ENCODE measurements around the gene CRK. TPM values are rescaled to one million over a fixed set of nuclear protein-coding genes. Genes with fewer than 3 reads are reported as not detected.
A peak's percentile ranks its signal among the peaks of the same experiment; 100 is the strongest.

The CRK gene
- total and polyA plus RNA-seq, 10 of the 15 experiments (the other 5 are each of a cell fraction or from before 2014, with no cell fraction given), result 11.1 to 23.8 (median 20.5) TPM

DNA sequence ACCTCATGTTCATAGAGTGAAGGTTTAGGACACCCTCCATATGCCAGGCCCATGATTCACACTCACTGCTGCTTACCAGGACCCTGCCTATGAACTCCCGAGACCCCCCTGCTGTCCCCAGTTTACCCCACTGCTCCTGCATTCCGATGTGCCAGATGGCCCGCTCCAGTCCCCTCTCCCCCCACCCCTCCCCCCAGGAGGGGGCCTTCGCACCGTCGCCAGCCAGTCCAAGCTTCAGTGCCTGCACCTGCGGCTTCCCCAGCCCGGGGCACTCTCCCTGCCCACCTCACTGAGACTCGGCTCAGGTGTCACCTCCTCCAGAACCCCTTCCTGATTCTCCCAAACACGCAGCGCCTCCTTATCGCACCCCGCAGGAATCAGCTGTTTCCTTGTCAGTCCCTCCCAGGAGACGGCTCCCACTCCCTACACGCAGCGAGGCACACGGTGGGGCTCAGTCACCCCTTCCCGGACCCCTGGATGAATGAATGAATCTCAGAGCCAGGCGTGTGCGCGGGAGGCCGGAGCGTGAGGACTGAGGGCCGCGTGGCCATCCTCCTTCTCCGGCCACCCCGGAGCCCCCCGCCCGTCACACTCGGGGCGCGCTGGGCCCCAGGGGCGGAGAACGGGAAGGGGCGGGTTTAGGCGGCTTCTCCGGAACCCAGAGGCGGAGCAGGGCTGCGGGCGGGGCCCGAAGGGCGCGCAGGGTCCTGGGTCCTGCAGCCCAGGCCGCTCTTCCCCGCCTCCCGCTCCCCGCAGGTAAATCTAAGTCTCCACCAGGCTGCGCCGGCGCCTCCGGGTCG lies 34.8 kb upstream of the CRK start (continued):
- TF ChIP-seq MYB (IDR thresholded peaks at IDR 0.05; ENCODE audit: borderline replicate concordance, low read depth, low read length), result no peak
- no peak for TF ChIP-seq TBL1XR1 (IDR thresholded peaks at IDR 0.05; ENCODE audit: low read depth, low read length)
- no peak for TF ChIP-seq RAD51 (IDR thresholded peaks at IDR 0.05)
- TF ChIP-seq, protein P1, sequence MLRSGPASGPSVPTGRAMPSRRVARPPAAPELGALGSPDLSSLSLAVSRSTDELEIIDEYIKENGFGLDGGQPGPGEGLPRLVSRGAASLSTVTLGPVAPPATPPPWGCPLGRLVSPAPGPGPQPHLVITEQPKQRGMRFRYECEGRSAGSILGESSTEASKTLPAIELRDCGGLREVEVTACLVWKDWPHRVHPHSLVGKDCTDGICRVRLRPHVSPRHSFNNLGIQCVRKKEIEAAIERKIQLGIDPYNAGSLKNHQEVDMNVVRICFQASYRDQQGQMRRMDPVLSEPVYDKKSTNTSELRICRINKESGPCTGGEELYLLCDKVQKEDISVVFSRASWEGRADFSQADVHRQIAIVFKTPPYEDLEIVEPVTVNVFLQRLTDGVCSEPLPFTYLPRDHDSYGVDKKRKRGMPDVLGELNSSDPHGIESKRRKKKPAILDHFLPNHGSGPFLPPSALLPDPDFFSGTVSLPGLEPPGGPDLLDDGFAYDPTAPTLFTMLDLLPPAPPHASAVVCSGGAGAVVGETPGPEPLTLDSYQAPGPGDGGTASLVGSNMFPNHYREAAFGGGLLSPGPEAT (IDR thresholded peaks at IDR 0.05; ENCODE audit: low read depth), result peak; percentile 32; the same call in 1 of the 2 replicates
- no peak for TF ChIP-seq POU2F2 (IDR thresholded peaks at IDR 0.05; ENCODE audit: borderline replicate concordance, low read depth, low read length)
- TF ChIP-seq JUND (IDR thresholded peaks at IDR 0.05; ENCODE audit: low read depth, low read length), result no peak
- TF ChIP-seq SREBF2 (IDR thresholded peaks at IDR 0.05; ENCODE audit: low read length), result no peak
- TF ChIP-seq EZH2 (IDR thresholded peaks at IDR 0.05; ENCODE audit: borderline replicate concordance, control insufficient read depth, low read depth, low read length), result no peak
- TF ChIP-seq, protein P2, sequence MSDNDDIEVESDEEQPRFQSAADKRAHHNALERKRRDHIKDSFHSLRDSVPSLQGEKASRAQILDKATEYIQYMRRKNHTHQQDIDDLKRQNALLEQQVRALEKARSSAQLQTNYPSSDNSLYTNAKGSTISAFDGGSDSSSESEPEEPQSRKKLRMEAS (IDR thresholded peaks at IDR 0.05; ENCODE audit: low read depth, low read length), result peak; percentile 11; the same call in 1 of the 2 replicates
- no peak for TF ChIP-seq NR2C2 (IDR thresholded peaks at IDR 0.05; ENCODE audit: borderline replicate concordance, control insufficient read depth, insufficient read length, low read depth)
- no peak for TF ChIP-seq GABPA (IDR thresholded peaks at IDR 0.05; ENCODE audit: low read depth)
- TF ChIP-seq, protein P3, sequence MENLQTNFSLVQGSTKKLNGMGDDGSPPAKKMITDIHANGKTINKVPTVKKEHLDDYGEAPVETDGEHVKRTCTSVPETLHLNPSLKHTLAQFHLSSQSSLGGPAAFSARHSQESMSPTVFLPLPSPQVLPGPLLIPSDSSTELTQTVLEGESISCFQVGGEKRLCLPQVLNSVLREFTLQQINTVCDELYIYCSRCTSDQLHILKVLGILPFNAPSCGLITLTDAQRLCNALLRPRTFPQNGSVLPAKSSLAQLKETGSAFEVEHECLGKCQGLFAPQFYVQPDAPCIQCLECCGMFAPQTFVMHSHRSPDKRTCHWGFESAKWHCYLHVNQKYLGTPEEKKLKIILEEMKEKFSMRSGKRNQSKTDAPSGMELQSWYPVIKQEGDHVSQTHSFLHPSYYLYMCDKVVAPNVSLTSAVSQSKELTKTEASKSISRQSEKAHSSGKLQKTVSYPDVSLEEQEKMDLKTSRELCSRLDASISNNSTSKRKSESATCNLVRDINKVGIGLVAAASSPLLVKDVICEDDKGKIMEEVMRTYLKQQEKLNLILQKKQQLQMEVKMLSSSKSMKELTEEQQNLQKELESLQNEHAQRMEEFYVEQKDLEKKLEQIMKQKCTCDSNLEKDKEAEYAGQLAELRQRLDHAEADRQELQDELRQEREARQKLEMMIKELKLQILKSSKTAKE (IDR thresholded peaks at IDR 0.05; ENCODE audit: low read depth, poor library complexity, severe bottlenecking), result no peak
- TF ChIP-seq BRCA1 (IDR thresholded peaks at IDR 0.05; ENCODE audit: low read depth, low read length), result no peak
- no peak for TF ChIP-seq CHD4 (IDR thresholded peaks at IDR 0.05)
- TF ChIP-seq MEF2B (IDR thresholded peaks at IDR 0.05; ENCODE audit: partially characterized antibody, poor library complexity, severe bottlenecking), result no peak
- TF ChIP-seq, protein P4, sequence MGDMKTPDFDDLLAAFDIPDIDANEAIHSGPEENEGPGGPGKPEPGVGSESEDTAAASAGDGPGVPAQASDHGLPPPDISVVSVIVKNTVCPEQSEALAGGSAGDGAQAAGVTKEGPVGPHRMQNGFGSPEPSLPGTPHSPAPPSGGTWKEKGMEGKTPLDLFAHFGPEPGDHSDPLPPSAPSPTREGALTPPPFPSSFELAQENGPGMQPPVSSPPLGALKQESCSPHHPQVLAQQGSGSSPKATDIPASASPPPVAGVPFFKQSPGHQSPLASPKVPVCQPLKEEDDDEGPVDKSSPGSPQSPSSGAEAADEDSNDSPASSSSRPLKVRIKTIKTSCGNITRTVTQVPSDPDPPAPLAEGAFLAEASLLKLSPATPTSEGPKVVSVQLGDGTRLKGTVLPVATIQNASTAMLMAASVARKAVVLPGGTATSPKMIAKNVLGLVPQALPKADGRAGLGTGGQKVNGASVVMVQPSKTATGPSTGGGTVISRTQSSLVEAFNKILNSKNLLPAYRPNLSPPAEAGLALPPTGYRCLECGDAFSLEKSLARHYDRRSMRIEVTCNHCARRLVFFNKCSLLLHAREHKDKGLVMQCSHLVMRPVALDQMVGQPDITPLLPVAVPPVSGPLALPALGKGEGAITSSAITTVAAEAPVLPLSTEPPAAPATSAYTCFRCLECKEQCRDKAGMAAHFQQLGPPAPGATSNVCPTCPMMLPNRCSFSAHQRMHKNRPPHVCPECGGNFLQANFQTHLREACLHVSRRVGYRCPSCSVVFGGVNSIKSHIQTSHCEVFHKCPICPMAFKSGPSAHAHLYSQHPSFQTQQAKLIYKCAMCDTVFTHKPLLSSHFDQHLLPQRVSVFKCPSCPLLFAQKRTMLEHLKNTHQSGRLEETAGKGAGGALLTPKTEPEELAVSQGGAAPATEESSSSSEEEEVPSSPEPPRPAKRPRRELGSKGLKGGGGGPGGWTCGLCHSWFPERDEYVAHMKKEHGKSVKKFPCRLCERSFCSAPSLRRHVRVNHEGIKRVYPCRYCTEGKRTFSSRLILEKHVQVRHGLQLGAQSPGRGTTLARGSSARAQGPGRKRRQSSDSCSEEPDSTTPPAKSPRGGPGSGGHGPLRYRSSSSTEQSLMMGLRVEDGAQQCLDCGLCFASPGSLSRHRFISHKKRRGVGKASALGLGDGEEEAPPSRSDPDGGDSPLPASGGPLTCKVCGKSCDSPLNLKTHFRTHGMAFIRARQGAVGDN (IDR thresholded peaks at IDR 0.05), result no peak
- TF ChIP-seq, protein P5, sequence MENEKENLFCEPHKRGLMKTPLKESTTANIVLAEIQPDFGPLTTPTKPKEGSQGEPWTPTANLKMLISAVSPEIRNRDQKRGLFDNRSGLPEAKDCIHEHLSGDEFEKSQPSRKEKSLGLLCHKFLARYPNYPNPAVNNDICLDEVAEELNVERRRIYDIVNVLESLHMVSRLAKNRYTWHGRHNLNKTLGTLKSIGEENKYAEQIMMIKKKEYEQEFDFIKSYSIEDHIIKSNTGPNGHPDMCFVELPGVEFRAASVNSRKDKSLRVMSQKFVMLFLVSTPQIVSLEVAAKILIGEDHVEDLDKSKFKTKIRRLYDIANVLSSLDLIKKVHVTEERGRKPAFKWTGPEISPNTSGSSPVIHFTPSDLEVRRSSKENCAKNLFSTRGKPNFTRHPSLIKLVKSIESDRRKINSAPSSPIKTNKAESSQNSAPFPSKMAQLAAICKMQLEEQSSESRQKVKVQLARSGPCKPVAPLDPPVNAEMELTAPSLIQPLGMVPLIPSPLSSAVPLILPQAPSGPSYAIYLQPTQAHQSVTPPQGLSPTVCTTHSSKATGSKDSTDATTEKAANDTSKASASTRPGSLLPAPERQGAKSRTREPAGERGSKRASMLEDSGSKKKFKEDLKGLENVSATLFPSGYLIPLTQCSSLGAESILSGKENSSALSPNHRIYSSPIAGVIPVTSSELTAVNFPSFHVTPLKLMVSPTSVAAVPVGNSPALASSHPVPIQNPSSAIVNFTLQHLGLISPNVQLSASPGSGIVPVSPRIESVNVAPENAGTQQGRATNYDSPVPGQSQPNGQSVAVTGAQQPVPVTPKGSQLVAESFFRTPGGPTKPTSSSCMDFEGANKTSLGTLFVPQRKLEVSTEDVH (IDR thresholded peaks at IDR 0.05; ENCODE audit: low read depth, partially characterized antibody), result no peak
- TF ChIP-seq HDAC6 (IDR thresholded peaks at IDR 0.05; ENCODE audit: unreplicated experiment), result no peak
